NCI-H524 (cell line): ENCODE measurements around the gene FATE1.

Experiments used
- DNase-seq, 2 experiments: peaks; one replicate each; lab custom pipeline; 2025; lab: John Stamatoyannopoulos, UW

FATE1 gene

DNA sequence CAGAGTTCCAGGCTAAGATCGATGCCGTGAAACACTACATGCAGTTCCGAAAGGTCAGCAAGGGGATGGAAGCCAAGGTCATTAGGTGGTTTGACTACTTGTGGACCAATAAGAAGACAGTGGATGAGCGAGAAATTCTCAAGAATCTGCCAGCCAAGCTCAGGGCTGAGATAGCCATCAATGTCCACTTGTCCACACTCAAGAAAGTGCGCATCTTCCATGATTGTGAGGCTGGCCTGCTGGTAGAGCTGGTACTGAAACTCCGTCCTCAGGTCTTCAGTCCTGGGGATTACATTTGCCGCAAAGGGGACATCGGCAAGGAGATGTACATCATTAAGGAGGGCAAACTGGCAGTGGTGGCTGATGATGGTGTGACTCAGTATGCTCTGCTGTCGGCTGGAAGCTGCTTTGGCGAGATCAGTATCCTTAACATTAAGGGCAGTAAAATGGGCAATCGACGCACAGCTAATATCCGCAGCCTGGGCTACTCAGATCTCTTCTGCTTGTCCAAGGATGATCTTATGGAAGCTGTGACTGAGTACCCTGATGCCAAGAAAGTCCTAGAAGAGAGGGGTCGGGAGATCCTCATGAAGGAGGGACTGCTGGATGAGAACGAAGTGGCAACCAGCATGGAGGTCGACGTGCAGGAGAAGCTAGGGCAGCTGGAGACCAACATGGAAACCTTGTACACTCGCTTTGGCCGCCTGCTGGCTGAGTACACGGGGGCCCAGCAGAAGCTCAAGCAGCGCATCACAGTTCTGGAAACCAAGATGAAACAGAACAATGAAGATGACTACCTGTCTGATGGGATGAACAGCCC, 28.0 kb downstream of the FATE1 start:
- DNase-seq, result no peak

DNA sequence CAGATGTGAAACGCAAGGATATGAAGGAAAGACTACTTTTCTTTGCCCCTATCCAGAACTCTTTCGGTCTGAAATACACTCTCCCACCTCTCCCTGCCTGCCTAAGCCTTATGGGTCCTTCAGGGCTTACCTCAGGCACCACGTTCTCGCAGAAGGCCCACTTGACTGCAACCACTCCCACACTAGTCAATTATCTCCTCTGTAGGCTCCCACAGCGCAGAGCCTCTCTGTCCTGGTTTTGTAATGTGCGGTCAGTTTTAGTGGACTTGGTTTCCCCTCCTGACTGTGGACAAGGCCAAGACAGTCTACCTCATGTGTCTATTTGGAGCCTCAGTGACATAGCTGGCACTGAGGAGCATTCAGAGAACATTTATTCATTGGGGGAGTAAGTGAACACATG, 29.8 kb downstream of the FATE1 start:
- DNase-seq, result no peak

DNA sequence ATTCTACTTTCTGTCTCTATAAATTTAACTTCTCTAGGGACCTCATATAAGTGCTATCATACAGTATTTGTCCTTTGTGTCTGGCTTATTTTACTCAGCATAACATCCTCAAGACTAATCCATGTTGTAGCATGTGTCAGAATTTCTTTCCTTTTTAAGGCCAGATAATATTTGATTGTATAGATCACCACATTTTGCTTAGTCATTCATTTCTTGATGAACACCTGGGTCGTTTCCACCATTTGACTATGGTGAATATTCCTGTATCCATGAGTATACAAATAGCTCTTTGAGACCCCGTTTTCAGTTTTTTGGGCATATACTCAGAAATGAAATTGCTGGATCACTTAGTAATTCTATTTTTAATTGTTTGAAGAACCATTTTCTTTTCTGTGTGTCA, 30.7 kb downstream of the FATE1 start:
- DNase-seq, result no peak

DNA sequence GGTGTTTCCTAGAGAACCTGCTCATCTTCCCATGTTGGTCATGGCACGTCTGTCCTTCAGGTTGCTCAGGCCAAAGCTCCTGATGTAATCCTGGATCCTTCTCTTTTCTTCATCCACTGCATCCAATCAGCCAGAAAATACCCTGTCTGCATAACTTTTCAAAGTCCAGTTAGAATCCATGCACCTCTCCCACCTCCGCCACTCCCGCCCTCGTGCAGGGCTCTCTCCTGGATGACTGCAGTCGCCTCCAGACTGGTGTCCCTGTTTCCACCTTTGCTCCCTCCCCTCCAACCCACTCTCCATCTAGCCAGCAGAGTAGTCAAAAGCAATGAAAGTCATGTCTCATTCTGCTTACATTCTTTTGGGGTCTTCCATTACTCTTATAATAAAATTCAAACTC, 34.7 kb downstream of the FATE1 start:
- DNase-seq, result no peak

DNA sequence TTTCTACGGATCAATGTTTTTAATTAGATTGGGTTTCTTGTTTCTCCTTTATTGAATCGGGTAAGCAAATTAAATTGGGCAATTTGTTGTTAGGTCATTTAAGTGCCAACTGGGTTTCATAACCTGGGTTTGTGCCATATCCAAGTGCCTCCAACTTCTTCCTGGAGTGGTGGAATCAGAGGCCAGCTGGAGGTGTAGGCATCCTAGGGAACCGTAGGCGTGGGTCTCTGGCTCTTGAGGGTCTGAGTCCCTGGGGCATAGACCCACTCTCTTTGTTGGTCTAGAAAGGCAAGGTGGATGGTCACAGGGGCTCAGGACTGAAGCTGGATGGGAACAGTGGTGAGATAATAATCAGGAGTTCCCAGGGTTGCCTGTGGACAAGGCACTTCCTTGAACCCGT, 37.0 kb downstream of the FATE1 start:
- no peak for DNase-seq

DNA sequence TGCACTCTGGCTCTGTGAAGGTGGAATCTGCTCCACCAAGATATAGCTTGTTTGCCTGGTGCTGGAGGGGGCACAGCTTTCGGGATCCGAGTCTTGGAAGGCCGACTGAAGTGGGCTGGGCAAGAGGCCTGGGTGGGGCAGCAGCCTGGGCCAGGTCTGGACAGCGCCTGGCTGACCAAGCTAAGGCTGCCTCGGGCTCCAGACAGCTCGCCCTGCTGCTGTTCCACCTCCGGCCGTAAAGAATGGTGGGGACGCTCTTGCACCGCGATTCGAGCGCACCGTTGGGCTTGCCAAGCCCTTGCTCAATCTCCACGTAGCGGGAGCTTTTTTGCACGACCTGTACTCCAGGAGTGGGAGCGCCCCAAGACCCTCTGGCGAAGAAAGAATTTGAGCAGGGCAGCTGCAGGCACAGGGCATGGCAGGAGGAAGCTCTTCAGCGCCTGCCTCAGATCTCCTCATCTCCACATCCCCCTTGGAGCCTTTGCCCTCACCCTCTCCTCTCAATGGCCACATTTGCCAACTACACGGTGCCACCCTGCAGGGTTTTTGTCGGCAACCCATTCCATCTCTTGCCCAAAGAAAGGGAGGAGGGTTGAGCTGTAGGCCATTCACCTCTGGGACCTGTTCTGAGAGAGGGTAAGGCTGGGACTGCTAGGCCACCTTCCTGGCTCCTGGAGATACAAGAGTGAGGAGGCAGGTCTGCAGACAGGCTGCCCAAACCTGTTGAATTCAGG, 37.6 kb downstream of the FATE1 start:
- peak; percentile 30 to 52 for DNase-seq

DNA sequence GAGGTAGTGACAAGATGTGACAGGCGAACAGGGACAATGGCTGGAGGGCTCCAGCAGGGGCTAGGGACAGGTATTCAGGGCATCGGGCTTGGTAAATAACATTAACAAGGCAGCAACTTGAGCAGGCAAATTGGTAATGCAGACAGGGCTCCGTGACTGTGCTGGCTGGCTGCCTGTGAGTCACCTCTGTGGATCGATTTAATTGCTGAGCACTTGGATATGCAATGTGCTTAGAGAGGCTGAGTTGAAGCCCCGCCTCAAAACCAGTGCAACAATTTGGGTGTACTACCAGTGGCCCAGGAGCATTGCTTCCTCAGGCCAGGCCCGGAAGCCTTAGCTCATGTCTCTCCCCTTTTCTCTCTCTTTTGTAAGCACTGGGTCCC, 38.2 kb downstream of the FATE1 start:
- no peak for DNase-seq

DNA sequence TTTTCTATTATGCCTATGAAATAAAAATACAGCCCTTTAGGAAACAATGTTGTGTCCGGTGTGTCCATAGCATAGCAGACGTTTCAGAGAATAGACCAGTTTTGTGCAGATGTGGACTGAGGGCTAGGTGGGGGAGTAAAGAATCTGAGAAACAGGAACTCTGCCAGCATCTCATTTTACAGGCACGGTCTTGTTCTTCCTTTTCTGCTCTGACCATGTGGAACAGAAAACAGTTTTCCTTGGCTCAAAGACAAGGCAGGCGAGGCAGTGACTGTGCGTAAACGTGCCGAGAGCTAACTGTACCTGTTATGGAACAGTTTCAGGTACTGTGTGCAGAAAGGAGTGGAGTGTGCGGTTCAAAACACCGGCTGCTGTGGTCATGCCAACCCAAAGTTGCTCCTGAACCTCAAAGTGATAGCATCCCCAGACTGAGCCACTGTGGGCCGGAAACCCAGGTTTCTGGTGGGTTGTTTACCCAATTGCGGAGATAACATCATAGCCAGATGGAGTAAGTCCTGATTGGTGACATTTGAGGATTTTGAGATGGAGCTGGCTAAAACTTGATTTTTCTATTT, 38.9 kb downstream of the FATE1 start:
- no peak for DNase-seq

DNA sequence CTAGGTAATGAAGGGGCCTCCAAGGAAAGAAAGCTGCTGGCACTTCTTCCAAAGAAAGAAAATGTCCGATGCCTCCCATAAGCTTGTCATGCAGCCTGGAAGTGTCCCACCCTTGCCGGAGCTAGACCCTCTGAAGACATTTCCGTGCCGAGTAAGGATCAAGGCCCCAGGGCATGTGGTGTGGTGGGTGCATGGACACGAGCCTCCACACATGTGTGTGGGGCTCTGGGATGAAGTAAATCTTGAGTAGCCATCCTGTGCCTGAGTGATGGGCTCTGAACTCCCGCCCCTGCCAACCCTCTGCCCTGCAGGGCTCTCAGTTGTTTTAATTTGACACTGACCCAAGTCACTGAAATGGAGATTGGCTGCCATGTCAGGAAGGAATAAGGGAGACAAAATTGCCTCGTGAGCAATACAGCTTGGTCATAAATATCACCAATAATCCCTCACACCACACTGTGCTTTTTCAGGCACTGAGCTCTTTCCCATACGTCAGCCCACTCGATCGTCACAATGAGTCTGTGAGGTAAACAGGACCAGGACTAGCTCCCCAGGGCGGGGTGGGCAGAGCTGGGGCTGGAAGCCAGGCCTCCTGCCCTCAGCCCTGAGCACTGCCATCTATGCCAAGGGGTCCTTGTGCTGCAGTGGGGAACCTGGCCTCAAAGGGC, 43.3 kb downstream of the FATE1 start:
- no peak for DNase-seq

DNA sequence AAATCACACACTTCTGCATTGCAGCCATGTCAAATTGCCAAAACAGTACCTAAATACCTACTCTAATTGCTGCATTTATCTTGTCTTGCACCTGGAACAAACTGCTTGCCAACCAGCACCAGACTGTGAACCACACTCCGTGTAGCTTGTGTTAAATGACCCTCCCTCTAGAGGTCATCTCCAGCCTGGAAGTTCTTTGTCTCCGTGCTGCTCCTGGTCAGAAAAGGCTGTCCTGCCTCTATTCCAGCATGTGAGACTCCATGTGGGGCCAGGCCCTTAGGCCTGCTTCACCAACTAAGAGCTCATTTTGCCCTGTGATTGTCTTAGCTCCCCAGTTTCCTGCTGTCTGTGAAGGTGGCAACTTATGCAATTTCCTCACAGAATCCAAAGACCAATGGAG, 47.0 kb downstream of the FATE1 start:
- DNase-seq, result no peak

DNA sequence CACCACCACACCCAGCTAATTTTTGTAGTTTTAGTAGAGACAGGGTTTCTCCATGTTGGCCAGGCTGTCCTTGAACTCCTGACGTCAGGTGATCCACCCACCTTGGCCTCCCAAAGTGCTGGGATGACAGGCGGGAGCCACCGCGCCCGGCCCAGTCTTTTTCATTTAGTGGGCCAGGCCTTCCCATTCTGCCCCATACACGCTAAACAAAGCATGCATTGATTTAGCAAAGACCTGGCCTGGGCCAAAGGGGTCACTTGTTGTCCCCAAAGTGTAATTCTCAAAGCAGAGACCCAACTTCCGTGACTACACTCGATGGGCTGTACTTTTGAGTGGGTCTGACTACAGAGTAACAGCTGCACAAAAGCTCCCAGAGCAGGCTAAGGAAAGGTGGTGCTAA, 47.9 kb downstream of the FATE1 start:
- DNase-seq, result no peak

DNA sequence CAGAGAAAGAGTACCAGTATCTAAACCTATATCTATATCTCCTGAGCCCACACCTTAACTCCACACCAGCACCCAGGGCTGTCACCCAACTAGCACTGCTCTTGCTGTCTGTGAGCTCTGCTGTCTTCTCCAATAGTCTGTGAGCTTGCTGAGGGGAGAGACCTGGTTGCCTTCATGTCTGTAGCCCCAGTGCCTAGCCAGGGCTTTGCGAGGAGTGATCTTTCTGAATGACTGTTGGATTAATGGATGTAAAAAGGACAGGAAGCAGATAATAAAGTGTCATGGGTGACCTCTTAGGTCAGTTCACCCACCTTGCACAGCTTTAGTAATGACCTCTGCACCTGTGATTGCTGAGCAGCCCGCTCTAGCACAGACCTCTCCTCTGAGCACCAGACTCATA, 49.2 kb downstream of the FATE1 start:
- no peak for DNase-seq

DNA sequence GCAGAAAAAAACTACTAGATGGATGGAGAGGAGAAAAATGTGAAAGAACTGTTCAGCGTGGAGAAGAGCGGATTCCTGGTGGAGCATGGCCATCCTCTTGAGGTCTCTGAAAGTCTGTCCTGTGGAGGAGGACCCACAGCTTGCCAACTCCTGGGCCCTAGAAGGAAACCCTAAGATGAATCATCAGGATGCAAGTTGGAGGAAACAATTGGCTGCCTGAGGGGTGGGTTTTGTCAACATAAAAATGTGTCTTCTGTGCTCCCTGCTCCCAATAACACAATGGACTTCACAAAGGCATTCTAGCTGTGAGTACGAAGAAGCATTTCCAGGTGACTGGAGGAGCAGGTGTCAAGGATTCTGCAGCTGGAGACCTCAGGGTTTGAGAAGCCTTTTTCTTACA, 55.9 kb downstream of the FATE1 start:
- no peak for DNase-seq
